Stimulated activated CD8-positive, alpha-beta memory T cell treated with anti-CD3 and anti-CD28 coated beads, Interleukin-4, amount 100 ng/mL, for 24 hours (primary cell): ENCODE data around the gene CYP4F8.
"Not testable (repeated sequence)": the region's sequence is repeated elsewhere in the genome, so short reads cannot be mapped to it uniquely, and the experiment has no call there.

ENCODE experiments used
- DNase-seq: peaks from one replicate; pipeline ENCODE4 v3.0.0-alpha.2; 2020; ENCODE audit warnings: low read depth

Gene CYP4F8

GRCh38 chr19:15644066-15644741 is 29.2 kb downstream of the CYP4F8 start:
- no peak for DNase-seq

GRCh38 chr19:15644816-15645215 is 29.8 kb downstream of the CYP4F8 start:
- DNase-seq: no peak

- DNase-seq: no peak
These were observed 34.5 kb downstream of the CYP4F8 start for GRCh38 chr19:15649526-15649925.

GRCh38 chr19:15650123-15650522 is 35.1 kb downstream of the CYP4F8 start:
- DNase-seq: not testable (repeated sequence)

GRCh38 chr19:15651791-15652190 is 36.8 kb downstream of the CYP4F8 start:
- DNase-seq: no peak

GRCh38 chr19:15652559-15653278 is 37.7 kb downstream of the CYP4F8 start:
- no peak for DNase-seq

- no peak for DNase-seq
These were observed 41.4 kb downstream of the CYP4F8 start for GRCh38 chr19:15656467-15656866.

GRCh38 chr19:15663247-15663646 is 48.2 kb downstream of the CYP4F8 start:
- no peak for DNase-seq

- no peak for DNase-seq
These were observed 51.2 kb downstream of the CYP4F8 start for GRCh38 chr19:15666186-15666585.

GRCh38 chr19:15666883-15667282 is 51.9 kb downstream of the CYP4F8 start:
- no peak for DNase-seq

GRCh38 chr19:15669440-15669839 is 54.4 kb downstream of the CYP4F8 start:
- DNase-seq: no peak

- DNase-seq: no peak
These were observed 54.9 kb downstream of the CYP4F8 start for GRCh38 chr19:15669891-15670290.

GRCh38 chr19:15671237-15671821 is 56.3 kb downstream of the CYP4F8 start:
- no peak for DNase-seq

- DNase-seq: no peak
These were observed 57.0 kb downstream of the CYP4F8 start for GRCh38 chr19:15671891-15672579.

GRCh38 chr19:15672580-15673175 is 57.7 kb downstream of the CYP4F8 start, which contains the start of gene CYP4F12:
Gene CYP4F12 (plus strand): TSS chr19:15673087. CDS start chr19:15673530, 443 bp downstream.
- DNase-seq: no peak

- no peak for DNase-seq
These were observed 58.2 kb downstream of the CYP4F8 start for GRCh38 chr19:15673176-15673654.

- DNase-seq: no peak
These were observed 60.5 kb downstream of the CYP4F8 start for GRCh38 chr19:15675560-15675959.

- no peak for DNase-seq
These were observed 64.1 kb downstream of the CYP4F8 start for GRCh38 chr19:15679089-15679488.

GRCh38 chr19:15679865-15680264 is 64.8 kb downstream of the CYP4F8 start:
- not testable (repeated sequence) for DNase-seq
